CD4-positive, alpha-beta T cell treated with Interleukin-6 for 4 hours (primary cell): ENCODE results near the gene TSPAN11.
"Not testable (repeated sequence)": the region's sequence is repeated elsewhere in the genome, so short reads cannot be mapped to it uniquely, and the experiment has no call there.

Experiments
- DNase-seq: peaks from one replicate; pipeline ENCODE4 v3.0.0-alpha.2; 2020; ENCODE audit warnings: mixed read lengths

TSPAN11 gene

GRCh38 chr12:31021809-31022494 lies 95.4 kb downstream of the TSPAN11 start:
- DNase-seq = no peak

- no peak for DNase-seq
Observed at GRCh38 chr12:31023271-31023724, 96.8 kb downstream of the TSPAN11 start.

DNA sequence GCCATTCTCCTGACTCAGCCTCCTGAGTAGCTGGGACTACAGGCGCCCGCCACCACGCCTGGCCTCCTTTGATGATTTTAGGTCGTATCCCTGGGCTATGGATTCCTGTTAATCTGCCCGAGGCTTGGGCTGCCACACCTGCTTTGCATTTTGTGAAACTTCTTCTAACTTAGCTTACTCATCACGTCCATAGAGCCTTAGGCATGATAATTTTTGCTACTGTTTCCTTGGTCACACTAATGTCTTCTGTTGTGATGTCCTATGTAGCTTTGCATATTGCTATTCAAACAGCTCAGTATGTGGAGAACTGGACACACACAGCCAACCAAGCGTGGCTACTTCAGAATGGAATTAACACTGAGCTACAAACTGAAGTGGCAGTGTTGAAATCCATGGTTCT lies 99.7 kb downstream of the TSPAN11 start:
- no peak for DNase-seq

DNA sequence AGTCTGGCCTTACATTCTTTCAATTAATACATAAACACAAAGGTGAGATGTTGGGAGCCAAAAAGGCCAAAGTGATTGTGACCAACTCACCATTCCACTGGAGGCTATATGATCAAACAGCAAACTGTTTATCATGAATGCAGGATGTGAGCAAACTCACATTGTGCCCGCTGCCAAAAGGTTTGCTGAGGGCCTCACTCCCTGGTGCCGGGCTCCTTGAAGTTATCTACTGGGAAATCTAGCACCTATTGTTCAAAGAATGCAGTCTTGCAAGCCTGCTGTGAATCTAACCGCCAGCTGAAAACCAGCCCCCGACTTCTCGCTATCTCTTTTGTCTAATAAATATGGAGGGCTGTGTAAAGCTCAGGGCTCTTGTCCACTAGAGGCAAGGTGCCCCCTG lies 100.5 kb downstream of the TSPAN11 start:
- DNase-seq = not testable (repeated sequence)

DNA sequence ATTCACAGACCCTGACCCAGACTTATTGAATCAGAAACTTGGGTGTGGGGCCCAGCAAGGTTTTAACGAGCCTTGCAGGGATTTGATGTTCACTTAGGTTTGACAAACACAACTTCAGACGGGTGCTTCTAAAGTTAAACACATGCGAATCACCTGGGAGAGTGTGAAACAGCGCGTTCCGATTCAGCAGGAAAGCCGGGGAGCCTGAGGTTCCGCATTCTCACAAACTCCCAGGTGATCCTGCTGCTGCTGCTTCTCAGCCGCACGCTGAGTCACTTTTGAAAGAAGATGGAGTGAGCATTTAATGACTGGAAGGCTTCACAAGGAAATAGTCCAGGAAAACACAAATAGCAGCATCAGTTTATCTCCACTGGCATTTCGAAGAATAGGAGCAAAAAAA lies 102.9 kb downstream of the TSPAN11 start:
- DNase-seq = no peak

GRCh38 chr12:31029916-31030562 lies 103.5 kb downstream of the TSPAN11 start:
- no peak for DNase-seq

DNA sequence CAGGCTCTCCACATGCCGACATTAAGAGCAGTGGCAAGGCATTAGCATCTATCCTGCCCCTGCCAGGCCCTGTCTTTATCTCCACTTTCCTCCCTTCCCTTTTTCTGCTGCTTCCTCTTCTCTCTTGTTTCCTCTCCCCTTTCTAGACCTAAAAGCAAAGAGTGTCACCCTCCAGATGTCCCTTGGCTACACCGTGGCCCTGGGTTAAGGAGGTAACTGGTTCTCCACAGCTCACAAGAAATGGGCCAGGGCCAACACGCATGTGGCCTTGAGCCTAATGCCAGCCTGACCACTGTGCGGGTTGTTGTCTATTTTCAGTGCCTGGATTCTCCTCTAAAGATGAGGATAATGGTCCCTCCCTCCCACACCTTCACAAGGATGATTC lies 105.4 kb downstream of the TSPAN11 start:
- no peak for DNase-seq

GRCh38 chr12:31033146-31033545 lies 106.6 kb downstream of the TSPAN11 start:
- no peak for DNase-seq

DNA sequence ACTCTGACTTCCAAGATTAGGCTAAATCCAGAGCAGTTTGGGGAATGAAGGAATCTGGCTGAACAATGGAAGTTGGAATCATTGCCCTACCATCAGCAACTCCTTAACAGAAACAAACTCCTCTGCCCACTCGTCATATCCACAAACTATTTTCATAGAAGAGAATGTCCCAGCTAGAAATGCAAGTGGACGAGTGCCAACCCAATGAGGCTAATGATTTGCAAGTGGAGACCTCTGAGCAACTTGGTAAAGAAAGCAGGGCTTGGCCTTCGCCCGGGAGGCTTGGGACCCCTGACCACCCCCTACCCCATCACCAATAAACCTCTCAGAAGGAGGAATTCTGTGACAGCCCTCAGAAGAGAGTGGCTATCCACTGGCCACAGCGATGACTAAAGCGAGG lies 107.1 kb downstream of the TSPAN11 start:
- no peak for DNase-seq

- no peak for DNase-seq
Observed at GRCh38 chr12:31034372-31034771, 107.8 kb downstream of the TSPAN11 start.

DNA sequence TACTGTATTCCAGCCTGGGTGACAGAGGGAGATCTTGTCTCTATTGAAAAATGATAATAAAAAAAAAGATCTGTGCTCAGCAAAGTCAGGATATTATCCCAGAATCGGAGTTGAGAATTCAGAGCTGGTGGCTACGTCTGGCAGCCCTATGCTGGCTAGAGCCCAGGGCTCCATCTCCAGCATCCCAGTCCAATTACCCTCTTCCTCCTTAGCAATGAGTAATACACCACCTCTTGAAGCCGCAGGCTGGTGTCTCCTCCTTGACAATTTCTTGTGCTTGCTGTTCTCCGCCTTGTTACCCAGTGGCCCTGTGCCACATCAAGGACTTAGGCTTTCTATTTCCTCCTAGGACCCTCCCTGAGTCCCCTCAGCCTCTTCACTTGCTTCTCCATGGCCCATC lies 108.7 kb downstream of the TSPAN11 start:
- no peak for DNase-seq

GRCh38 chr12:31035967-31036665 lies 109.6 kb downstream of the TSPAN11 start:
- DNase-seq = no peak

DNA sequence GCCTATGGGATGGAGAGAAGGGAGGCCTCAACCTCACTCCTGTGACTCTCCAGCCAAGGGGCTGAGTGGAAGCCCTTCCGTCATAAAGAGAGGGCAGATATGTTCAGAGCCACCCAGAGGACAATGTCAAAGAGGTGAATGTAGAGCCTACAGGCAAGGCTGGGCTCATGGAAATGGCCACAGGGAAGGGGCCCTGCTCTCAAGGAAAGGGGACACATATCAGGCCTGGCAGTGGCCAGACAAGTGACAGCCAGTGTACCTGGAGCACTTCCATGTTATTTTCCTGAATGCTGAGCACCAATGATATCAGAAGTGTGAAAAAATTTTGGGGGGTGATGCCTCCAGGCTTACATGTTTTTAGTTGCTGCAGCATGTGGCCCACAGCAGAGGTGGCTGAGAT lies 110.5 kb downstream of the TSPAN11 start:
- no peak for DNase-seq

GRCh38 chr12:31037931-31038330 lies 111.4 kb downstream of the TSPAN11 start:
- DNase-seq = no peak

GRCh38 chr12:31041033-31041564 lies 114.6 kb downstream of the TSPAN11 start:
- DNase-seq = no peak
